Cardiac muscle cell (in vitro differentiated cells and primary cell): Measurements from ENCODE around the gene NLRC3. TPM values are rescaled to one million over a fixed set of nuclear protein-coding genes. Genes with fewer than 3 reads are reported as not detected.

Source experiments
- DNase-seq, 2 donors: peaks; one replicate each; pipeline versions ENCODE4 v3.0.0 to v3.0.0-alpha.2; 2010 to 2017; ENCODE audit warnings: low read depth in 1 of 2, low spot score in 1 of 2
- H3K27ac ChIP-seq: fragments of 200-600 bp; sonication (generic); 2 replicates; pipeline ENCODE4 v1.5.1; 2016
- H3K27me3 ChIP-seq: fragments of 200-600 bp; sonication (generic); 2 replicates; pipeline ENCODE4 v1.6.0; 2016; ENCODE audit warnings: control low read depth
- H3K36me3 ChIP-seq: fragments of 200-600 bp; sonication (generic); 2 replicates; pipeline ENCODE4 v1.5.1; 2016; ENCODE audit warnings: control low read depth
- H3K4me1 ChIP-seq: fragments of 200-600 bp; sonication (generic); 2 replicates; pipeline ENCODE4 v1.8.1; 2017; ENCODE audit warnings: low read depth, mild to moderate bottlenecking, mixed run types
- H3K4me3 ChIP-seq: fragments of 200-600 bp; sonication (generic); 2 replicates; pipeline ENCODE4 v1.5.1; 2016; ENCODE audit warnings: mild to moderate bottlenecking
- H3K9me3 ChIP-seq: fragments of 200-600 bp; sonication (generic); 2 replicates; pipeline ENCODE4 v1.5.1; 2017; ENCODE audit warnings: low read depth, mild to moderate bottlenecking, control low read depth
- CTCF ChIP-seq: IDR thresholded peaks from 2 replicates; pipeline ENCODE4 v1.5.1; 2012; ENCODE audit warnings: low read depth, mild to moderate bottlenecking, low read length
- polyA plus RNA-seq: library from polyadenylated mRNA; unstranded; fragments of >200 nt; fragmentation: Nextera tagmentation; extraction: Ambion mirVana; gene quantifications from 2 replicates; pipeline ENCODE4 v1.2.1, GENCODE V29; 2016
- total RNA-seq: library from RNA; depleted of rRNA; stranded (reverse); fragments of >200 nt; gene quantifications from 2 replicates; pipeline ENCODE4 v1.2.3, GENCODE V29; 2016

The NLRC3 gene
- total and polyA plus RNA-seq, 2 experiments from 2014 or later = 0.09 to 0.61 TPM

DNA sequence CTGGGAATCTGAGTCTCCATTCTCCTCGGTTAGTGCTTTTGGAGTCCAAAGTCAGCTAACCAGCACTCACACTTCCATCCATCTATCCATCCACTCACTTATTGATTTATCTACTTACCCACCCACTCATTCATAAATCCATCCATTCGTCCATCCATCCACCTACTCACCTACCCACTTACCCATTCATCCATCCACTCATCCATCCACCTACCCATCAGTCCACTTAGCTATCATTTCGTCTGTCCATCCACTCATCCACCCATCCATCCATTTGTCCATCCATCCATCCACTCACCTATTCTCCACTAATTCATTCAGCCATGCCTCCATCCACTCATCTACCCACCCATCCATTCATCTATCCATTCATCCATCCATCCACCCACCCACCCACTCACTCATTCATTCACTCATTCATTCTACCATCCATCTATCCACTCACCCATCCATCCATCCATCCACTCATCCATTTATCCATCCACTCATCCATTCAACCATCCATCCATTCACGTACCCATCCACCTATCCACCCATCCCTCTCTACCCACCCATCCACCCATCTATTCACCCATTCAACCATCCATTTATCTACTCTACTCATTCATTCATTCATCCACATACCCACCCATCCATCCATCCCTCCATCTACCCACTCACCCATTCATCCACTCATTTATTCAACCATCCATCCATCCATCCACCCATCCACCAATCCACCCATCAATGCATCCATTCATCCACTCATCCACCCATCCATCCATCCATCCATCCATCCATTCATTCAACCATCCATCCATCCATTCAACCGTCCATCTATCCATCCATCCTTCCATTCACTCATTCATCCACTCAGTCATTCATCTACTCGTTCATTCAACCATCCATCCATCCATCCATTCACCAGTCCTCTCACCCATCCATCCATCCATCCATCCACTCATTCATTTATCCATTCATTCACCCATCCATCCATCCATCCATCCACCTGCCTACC, 26.1 kb downstream of the NLRC3 start:
- Histone ChIP-seq H3K4me3 (no peak overlapping the region), H3K36me3 (no peaks in the 10 kb centered on the region), H3K4me1 (peaks cover 4% of the 10 kb centered on the region), H3K27ac (no peak overlapping the region), H3K27me3 (no peaks in the 10 kb centered on the region), H3K9me3 (no peaks in the 10 kb centered on the region)
- DNase-seq = no peak
- no peak for TF ChIP-seq CTCF

DNA sequence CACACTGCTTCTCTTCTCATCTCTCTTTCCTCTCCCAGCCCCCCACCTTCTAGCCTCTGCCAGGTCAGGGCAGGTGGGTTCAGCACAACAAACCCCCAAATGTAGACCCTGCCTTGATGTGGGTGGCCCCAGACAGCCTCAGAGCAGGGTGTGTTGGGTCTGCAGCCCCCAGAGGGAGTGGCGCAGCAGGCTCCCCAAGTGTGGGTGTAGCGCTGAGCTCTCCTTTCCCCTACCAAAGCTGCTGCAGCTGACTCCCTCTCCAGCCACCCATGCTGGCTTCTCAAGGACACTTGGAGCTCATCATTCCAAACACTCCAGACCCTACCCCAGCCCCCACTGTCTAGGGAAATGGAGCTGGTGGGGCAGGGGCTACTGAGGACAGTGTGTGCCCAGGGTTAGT, 27.3 kb downstream of the NLRC3 start:
- Histone ChIP-seq H3K4me3 (no peak overlapping the region), H3K27me3 (no peaks in the 10 kb centered on the region), H3K9me3 (no peaks in the 10 kb centered on the region), H3K36me3 (no peaks in the 10 kb centered on the region), H3K4me1 (peaks cover 4% of the 10 kb centered on the region), H3K27ac (no peak overlapping the region)
- no peak for TF ChIP-seq CTCF
- no peak for DNase-seq

DNA sequence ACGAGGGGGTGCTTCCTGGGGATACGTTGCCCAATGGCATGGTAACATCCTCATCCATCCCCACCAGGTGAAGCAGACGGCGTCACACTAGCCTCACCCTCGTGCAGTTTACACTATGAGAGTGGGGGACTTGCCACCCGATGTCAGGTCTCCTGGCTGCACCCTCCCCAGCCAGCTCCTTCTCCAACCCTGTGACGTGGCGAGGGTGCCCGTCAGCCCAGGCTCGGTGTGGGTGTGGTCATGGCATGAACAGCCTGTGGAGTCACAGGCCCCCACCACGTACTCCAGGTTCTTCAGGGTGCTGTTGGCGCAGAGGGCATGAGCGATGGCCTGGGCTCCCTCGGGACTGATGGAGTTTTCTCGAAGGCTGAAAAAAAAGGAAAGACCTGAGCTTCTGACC, 28.3 kb downstream of the NLRC3 start:
- no peak for TF ChIP-seq CTCF
- Histone ChIP-seq H3K4me1 (peaks cover 4% of the 10 kb centered on the region), H3K36me3 (no peaks in the 10 kb centered on the region), H3K27me3 (no peaks in the 10 kb centered on the region), H3K9me3 (no peaks in the 10 kb centered on the region), H3K27ac (no peak overlapping the region), H3K4me3 (no peak overlapping the region)
- DNase-seq = no peak

DNA sequence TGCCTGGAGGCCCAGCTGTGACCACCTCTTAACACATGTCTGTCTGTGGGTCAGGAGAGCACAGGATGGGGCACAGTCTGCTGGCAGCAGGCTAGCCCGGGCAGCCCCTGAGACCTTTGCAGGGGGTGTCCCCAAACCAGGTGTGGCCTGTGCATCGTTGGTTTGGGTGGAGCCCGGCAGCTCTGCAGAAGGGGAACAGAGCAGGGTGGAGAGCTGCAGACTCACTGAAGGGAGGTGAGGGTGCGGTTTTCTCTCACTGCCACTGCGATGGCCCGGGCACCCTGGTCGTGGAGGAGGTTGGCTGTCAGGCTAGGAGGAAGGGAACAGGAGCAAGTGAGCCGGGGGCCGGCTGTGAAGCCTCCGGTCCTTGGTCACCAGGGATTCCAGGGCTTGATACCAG, 28.8 kb downstream of the NLRC3 start:
- TF ChIP-seq CTCF = no peak
- Histone ChIP-seq H3K9me3 (no peaks in the 10 kb centered on the region), H3K36me3 (no peaks in the 10 kb centered on the region), H3K4me3 (no peak overlapping the region), H3K27me3 (no peaks in the 10 kb centered on the region), H3K4me1 (peaks cover 4% of the 10 kb centered on the region), H3K27ac (no peak overlapping the region)
- DNase-seq = no peak

DNA sequence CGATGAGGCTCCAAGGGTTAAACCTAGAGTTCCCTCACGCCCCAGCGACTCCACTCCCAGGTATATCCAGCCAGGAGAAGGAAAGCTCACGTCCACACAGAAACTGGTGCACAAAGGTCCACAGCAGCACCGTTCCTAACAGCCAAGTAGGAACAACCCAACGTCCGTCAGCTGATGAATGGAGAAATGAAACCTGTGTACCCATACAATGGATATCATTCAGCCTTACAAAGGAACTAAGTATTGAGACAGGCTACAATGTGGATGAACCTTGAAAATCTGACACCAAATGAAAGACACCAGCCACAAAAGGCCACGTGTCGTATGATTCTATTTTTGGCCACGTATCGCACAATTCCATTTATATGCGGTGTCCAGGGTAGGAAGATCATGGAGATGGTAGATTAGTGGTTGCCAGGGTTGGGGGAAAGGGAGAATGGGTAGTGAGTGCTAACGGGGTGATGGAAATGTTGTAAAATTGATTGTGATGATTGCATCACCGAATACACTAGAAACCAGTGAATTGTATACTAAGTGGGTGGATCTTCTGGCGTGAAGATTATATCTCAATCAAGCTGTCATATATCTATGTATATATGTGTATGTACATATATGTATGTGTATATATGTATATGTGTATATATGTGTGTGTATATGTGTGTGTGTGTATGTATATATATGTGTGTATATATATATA, 30.1 kb downstream of the NLRC3 start:
- Histone ChIP-seq H3K4me1 (no peaks in the 10 kb centered on the region), H3K27me3 (no peaks in the 10 kb centered on the region), H3K4me3 (no peak overlapping the region), H3K9me3 (no peaks in the 10 kb centered on the region), H3K36me3 (no peaks in the 10 kb centered on the region), H3K27ac (no peak overlapping the region)
- DNase-seq = no peak
- no peak for TF ChIP-seq CTCF
